Fibroblast of upper back skin (primary cell): ENCODE measurements around the gene FRRS1L.

ENCODE experiments used
- DNase-seq: peaks from one replicate; pipeline ENCODE4 v3.0.0-alpha.2; 2013

FRRS1L gene

DNA sequence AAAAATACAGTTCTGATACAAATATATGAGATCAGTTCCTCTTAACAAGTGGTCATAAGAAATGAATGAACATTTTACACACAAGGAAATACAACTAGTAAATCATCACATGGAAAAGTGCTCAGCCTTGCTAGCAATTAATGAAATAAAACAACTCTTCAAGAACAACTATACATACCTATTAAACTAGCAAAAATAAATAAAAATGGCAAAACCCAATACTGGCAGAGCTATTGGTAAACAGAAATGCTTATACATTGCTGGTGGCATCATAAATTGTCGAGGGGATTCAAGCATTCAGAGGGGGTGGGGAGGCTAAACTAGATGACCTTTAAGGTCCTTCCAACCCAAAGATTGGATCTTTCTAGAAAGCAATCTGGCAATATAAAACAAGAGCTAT, 5.9 kb upstream of the FRRS1L start:
- no peak for DNase-seq

DNA sequence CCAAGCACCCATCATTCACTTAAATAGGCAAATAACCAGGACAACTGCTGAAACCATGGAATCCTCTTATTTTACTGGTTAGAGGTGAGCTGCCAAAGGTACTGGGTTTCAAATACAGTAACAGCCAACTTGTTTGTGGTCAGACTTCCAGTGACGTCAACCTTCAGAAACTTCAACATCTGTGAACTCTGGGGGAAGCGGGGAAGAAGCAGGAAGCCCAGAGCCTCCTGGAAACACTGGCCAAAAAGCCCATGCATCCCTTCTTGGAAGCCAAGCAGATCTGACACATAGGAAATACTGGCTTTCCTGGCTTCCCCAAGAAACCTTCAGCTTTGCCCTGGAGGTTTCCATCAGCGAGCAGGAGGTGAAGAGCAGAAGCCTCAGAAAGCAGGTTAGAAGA, 4.9 kb upstream of the FRRS1L start:
- DNase-seq: peak; percentile 74

DNA sequence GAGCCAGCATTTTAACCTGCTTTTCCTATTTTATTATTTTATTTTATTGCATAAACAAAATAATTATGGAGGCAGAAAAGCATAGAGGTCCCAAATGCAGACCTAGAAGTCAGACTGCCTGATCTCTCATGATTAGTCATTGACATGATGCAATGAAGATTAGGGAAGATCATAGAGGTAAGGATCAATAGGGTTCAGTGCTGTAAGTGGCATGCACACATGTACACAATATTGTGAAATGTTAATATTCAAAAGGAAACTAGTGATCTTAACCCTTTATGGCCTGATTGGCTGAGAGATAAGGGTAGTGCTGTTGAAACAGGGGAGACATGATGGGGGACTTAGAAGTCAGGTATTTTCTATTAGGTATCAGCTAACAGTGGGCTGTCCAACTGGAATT, 1.1 kb upstream of the FRRS1L start:
- no peak for DNase-seq

DNA sequence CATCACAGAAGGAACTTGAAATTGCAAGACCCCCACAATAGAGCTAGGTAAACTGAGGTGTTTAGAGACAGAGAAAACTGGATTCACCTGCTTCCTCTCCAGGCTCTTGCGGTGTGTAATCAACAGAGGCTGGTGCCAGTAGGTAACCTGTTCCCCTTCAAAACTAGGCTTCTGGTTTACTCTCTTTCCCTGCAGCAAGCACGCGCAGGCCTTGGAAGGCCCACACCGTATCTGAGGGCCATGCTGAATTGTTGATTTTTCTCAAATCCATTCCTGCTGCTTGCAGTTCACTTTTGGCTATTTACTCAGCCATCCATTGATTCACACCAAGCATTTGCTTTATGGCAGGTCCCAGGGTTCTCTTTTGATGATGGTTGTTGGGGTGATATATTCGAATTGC, 667 bp upstream of the FRRS1L start:
- DNase-seq: no peak

DNA sequence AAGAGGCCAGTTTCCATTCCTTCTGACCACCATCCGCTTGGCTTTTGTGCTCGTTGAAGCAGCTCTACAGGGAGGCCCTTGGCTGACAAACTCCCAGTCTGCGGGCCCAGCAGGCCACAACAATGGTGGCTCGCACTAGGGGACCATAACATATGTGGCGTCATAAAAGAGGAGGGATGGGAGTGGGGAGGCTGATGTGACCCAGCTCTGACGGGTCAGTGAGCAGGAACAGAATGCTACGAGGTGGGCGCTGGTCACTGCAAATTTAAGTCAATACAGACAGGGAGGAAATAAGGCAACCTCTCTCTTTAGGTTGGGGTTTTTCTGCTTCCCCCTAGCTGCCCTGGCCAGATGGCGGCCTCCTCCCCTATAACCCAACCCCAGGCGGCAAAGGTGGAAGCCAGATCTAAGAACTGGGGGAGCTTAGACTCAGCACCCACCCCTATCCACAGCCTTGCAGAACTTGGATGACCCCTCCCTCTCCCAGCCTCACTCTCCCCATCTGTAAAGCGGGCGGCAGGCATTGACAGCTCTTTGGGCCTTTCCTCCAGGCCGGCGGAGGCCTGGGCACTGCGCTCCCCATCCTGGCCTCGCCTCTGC, 778 bp downstream of the FRRS1L start:
- no peak for DNase-seq

DNA sequence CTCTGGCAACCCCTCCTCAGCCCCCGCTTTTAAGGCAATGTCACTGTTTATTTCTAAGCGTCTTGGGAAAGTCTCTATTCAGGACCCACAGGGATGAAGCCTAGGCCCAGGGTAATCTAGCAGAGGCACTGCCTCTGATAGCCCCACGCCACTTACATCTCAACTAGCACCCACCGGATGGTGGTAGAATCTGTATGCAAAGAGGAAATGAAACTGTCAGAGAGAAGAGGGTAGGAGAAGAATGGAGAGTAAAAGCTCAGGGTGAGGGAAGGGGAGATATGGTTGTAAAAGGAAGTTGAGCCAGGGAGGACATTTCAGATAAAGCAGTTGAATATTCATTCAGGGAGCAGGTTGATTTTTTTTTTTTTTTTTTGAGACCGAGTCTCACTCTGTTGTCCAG, 3.0 kb downstream of the FRRS1L start:
- no peak for DNase-seq

DNA sequence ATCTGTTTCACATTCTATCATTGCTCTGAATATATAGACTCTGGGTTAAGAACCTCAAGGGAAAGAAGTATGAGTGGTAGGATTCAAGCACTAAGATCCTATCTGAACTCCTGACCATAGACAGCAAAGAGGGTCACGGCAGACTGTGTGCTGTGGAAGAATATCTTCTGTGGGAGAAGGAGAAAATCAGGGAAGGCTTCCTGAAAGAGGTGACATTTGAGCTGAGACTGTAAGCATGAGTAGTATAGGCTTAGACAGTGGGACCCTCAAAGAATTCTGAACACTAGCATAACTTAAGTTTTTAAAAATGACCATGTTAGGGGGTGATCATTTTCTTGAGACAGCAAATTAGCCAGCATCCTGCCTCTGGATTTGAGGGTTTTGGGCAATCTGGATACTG, 3.9 kb downstream of the FRRS1L start:
- DNase-seq: no peak

DNA sequence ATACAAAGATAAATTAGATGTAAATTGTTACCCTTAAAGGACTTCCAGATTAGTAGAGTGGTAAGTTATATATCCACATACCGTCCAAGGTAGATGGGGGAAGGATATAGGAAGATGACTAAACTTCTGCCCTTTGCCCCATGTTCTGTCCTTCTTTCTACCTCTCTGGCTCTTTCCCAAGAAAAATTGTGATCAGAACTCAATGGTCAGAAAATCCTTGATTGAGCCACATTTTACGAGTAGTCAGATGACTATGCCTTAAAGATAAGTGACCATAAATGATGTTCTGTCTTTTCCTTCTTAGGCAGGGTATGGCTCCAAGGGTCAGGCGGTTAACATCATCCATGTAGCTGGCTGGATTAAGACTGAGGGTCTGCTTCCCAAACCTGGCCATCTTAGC, 4.4 kb downstream of the FRRS1L start:
- no peak for DNase-seq

DNA sequence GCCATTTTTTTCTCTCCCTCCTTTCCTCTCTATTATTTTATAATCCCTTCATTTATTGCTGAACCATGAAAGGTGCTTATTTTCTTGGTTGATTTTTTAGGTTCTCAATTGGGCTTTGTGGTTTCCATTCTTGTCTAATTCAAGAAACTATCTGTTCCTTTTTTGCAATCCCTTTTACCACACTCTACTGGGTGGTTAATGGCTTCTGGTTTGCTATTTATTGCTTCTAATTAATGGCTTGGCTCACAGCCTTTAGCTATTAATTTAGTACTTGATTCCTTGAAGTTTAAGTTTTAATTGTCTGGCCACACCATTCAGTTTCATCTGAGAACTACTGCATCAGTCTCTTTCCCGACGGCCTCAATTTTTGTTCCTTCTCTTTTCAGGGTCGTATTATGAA, 5.6 kb downstream of the FRRS1L start:
- no peak for DNase-seq

DNA sequence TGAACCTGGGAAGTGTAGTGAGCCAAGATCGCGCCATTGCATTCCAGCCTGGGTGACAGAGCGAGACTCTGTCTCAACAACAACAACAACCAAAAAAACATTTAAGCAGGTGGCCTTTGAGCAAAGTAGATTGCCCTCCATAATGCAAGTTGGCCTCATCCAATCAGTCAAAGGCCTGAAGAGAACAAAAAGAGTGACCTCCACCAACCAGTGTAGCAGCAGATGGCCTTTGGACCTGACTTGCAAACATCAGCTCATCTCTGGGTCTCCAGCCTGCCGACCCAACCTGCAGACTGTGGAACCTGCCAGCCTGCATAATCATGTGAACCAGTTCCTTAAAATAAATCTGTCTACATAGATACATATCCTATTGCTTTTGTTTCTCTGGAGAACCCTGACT, 7.5 kb downstream of the FRRS1L start:
- no peak for DNase-seq

DNA sequence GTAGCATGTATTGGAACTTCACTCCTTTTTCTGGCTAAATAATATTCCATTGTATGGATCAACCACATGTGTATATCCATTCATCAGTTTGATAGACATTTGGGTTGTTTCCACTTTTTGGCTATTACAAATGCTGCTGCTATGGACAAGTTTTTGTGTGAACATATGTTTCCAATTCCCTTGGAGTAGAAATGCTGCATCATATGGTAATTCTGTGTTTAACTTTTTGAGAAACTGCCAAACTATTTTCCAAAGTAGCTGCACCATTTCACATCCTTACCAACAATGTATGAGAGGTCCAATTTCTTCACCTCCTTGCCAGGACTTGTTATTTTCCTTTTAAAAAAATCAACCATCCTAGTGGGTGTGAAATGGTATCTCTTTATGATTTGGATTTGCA, 8.4 kb downstream of the FRRS1L start:
- DNase-seq: peak; percentile 86

DNA sequence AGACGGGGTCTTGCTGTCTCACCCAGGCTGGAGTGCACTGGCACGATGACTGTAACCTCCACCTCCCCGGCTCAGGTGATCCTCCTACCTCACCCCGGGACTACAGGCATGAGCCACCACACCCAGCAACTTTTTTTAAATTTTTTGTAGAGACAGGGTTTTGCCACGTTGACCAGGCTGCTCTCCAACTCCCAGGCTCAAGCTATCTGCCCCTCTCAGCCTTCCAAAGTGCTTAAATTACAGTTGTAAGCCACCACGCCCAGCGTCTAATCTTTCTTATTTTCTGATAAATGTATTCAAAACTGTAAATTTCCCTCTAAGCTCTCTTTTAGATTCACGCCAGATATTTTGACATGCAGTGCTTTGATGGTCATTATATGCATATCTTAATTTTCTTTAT, 10.3 kb downstream of the FRRS1L start:
- DNase-seq: no peak

DNA sequence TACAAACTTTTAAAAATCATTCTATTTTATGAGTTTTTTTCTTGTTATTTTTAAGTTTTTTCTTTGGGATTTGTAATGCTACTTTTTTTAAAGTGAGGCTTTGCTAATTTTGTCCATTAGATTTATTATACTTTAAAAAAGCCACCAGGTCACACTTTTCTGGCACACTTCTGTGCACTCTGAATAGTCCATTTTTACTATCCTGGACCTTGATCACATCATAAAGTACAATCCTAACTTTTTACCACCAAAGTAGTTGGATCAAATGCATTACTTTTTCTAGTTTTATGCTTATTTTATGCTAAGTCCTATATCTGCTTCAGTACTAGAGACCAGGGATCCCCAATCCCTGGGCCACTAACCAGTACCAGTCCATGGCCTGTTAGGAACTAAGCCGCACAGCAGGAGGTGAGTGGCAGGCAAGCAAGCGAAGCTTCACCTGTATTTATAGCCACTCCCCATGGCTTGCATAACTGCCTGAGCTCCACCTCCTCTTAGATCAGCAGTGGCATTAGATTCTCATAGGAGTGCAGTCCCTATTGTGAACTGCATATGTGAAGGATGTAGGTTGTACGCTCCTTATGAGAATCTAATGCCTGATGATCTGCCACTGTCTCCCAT, 16.0 kb downstream of the FRRS1L start:
- no peak for DNase-seq

DNA sequence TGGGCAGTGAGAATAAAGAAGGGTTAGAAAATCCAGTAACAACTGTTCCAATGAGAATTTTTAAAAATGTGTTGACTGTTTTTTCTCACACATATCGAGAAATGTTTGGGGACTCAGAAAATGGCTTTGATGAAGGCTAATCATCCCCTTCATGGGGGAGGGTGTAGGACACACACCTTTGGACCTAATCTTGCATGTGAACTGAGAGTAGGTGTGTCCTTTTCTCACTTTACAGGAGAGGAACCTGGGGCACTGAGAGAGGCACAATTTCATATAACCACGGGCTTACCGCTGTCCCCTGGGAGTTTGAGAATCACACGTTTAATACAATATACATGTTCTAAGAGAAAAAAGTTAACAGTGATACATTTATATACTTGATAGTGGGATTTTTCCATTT, 17.3 kb downstream of the FRRS1L start:
- no peak for DNase-seq

DNA sequence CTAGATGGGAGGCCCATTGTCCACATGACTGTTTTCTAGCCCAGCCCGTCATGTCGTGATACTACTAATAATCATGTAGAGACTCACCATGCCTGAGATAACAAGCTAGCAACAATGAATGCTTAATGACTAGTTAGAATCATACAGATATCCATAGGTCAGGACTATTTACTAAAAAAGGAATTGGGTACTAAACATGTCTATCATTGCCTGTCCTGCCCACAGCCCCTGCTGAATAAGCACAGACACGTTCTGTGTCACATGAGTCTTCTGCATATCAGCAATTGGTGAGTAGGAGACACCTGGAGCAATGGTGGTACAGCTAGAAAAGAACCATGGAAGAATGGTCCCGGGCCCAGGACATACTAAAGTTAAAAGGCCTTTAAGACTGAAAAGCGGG, 18.0 kb downstream of the FRRS1L start:
- DNase-seq: no peak

DNA sequence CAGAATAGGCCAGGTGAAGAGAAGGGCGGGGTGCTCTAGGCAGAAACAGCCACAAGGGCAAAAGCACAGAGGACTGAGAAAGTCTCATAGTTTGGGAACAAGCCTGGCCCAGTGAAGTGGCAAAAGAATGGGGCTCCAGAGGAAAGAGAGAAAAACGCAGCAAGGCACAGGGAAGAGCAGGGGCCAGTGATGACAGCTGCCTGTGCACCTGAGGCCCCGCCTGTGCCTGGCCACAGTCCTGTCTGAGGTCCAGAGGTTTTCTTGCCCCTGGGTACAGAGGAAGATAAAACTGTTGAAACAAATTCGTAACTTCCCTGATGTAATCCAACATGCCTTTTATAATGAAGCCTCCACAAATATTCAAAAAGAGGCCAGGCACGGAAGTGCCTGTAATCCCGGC, 22.0 kb downstream of the FRRS1L start:
- DNase-seq: no peak

DNA sequence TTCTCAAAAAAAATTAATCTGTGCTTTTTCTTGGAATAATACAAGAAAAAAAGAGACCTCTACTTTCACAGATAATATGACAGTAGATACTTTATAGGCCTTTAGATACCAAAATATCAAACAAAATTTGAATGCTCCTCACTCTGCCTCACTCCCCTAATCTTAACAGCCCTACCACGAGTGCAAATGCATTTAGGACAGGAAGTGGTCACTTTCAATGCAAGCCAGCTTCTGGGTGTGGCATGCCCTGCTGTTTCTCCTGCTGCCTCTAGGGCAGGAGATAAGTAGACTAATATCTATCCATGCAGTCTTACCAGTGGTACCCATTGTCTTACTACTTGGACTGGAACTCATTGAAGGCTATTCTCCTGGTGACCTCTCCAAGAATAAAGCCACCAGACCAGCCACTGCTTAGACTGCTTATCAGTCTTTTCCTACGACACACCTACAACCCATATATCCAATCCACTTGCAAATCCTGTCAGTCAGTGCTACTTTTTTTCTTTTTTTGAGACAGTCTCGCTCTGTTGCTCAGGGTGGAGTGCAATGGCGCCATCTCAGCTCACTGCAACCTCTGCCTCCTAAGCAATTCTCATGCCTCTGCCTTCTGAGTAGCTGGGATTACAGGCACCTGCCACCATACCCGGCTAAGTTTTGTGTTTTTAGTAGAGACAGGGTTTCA, 23.0 kb downstream of the FRRS1L start:
- peak; percentile 16 for DNase-seq

DNA sequence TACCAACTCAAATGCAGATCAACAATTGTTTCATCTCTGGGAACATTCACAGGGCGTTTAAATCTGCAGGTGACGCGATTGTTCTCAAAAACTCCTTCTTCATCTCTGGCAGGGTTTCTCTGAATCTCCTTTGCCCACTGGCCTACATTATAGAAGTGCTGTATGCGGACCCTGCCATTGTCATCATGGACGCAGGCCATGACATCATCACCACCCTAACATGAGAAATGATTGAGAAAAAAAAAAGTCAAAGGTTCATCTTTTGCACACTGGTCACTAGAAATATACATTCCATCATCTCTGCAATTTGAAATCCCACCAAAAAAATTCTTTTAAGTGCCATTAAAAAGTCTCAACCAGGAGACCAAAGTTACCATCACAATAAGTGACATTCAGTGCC, 25.7 kb downstream of the FRRS1L start:
- no peak for DNase-seq

DNA sequence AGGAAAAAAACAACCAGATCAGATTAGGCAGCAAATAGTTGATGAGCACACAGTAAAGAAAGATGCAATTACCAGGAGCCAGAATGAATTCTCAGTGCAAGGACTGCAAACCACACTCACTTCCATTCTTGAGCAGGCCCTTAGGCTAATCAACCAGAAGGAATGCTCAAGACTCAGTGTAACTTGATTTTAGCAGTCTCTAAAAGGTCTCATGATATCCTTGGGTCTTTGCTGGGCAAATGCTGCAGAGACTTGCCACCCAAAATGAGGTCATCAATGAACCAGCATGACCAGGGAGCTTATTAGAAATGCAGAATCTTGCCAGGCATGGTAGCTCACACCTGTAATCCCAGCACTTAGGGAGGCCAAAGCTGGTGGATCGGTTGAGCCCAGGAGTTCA, 27.2 kb downstream of the FRRS1L start:
- DNase-seq: no peak

DNA sequence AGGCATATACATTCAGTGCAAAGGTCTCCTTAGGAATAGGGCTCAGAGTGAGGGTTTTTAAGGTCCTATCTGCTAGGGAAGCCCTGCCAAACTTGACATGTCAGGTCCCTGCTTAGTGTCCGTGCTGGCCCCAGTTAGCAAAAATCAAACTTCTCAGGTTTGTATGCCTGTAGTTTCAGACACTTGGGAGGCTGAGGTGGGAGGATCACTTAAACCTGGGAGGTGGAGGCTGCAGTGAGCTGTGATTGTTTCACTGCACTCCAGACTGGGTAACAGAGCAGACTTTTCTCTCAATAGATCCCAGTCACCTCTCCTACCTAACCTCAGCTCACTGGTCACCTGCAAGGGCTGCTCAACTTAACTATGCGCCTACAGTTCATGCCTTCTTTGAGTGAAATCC, 28.6 kb downstream of the FRRS1L start:
- DNase-seq: no peak

DNA sequence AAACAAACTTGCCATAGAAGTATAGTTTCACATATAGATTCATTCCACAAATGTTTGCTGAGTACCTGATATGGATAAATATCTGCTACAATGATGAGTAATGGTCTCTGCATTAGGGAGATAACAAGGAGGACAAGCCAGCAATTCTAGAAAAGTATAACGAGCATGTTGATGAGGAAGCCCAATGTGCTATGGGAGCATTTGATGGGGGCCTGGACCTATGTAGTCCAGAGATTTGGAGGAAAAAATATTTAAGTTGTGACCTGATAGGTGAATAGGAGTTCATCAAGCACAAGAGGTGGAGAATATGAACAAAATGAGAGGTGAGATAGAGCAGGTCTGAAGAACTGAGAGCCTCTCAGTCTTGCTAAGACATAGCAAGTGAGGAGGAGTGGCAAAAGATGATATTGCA, 32.9 kb downstream of the FRRS1L start:
- DNase-seq: no peak

DNA sequence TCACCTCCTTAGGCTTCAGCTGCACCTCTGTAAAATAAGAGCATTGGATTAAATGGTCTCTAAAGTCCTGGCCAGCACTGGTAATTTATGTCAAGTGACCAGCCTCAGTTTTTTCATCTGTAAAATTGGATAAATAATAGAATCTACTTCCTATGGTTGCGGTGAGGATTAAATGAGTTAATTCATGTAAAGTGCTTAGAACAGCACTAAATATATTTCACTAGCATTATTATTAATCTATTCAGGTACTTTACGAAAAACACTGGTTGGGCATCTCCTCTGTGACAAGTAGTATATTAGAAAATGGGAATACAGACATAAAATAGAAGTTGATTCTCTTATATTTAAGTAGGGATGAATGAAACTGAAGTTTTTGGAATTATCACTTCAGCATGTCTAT, 33.5 kb downstream of the FRRS1L start:
- DNase-seq: no peak

DNA sequence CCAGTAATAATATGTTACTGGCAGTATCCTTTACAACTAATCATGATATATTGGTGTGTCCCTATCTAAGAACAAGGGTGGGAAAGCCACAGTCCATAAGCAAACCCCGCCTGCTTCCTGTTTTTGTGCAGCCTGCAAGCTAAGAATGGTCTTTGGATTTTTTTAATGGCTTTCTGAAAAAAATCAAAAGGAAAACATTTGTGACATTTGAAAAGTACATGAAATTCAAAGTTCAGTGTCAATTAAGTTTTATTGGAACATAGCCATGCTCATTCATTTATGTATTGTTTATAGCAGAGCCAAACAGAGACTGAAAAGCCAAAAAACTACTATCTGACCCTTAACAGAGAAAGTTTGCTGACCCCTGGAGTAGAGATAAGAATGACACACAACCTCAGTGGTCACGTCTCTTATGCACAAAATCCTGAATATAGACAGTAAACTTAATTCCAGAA, 34.5 kb downstream of the FRRS1L start:
- no peak for DNase-seq

DNA sequence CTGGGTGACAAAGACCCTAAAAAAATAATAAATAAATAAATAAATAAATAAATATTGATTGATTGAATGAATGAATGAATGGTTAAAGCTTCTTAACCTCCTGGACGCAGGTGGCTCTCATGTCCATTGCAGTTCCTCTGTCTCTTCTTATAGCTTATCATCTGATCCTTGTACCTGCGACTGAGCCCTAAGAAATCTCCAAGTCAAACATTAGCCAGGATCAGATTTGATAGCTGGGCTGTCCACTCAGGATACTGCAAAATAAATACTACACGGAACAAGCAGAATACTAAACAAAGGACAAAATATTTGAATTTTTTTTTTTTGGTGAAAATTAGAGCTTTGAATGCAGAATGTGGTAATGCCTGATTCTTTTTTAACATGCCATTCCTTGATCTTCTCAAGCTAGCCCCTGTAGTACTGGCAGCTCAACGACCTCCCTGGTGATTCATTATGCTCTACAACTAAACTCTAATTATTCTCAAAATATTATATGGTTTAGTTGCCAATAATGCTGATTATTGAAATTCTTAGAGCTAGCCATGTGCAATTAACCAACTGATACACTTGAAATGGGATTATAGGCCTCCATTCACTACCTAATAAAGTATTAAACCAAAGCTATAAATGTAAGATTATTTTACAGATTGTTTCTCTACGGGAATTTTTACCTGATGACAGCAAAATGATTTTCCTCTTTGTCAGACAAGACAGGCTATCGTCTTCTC, 37.4 kb downstream of the FRRS1L start:
- DNase-seq: no peak
